Activated naive CD4-positive, alpha-beta T cell treated with anti-CD3 and anti-CD28 coated beads, Interleukin-2, amount 10 ng/mL, durations not matched to agents 7 days and 5 days (primary cell): Measurements from ENCODE around the gene PCDHGB1.
A peak's percentile ranks its signal among the peaks of the same experiment; 100 is the strongest.
"Not testable (repeated sequence)": the region's sequence is repeated elsewhere in the genome, so short reads cannot be mapped to it uniquely, and the experiment has no call there.

Source experiments
- CTCF ChIA-PET: fragments of 350-600 bp; sonication (Branson Sonifier 250); formaldehyde crosslinking; loops from one replicate; lab custom pipeline; 2021; ENCODE audit warnings: antibody characterized with exemption; lab: Charles Lee
- DNase-seq: peaks from one replicate; pipeline ENCODE4 v3.0.0-alpha.2; 2020
- H3K27ac Mint-ChIP-seq: one replicate; pipeline ENCODE4 v1.8.0; 2021; ENCODE audit warnings: mild to moderate bottlenecking, moderate library complexity, mixed read lengths
- H3K27me3 Mint-ChIP-seq: one replicate; pipeline ENCODE4 v1.8.0; 2021; ENCODE audit warnings: mild to moderate bottlenecking, mixed read lengths
- H3K36me3 Mint-ChIP-seq: one replicate; pipeline ENCODE4 v1.8.0; 2021; ENCODE audit warnings: mixed read lengths
- H3K4me1 Mint-ChIP-seq: one replicate; pipeline ENCODE4 v1.8.0; 2021; ENCODE audit warnings: mixed read lengths
- H3K4me3 Mint-ChIP-seq: one replicate; pipeline ENCODE4 v1.8.0; 2021; ENCODE audit warnings: mild to moderate bottlenecking, moderate library complexity, mixed read lengths
- H3K9me3 Mint-ChIP-seq: one replicate; pipeline ENCODE4 v1.8.0; 2021; ENCODE audit warnings: mixed read lengths

PCDHGB1 gene

DNA sequence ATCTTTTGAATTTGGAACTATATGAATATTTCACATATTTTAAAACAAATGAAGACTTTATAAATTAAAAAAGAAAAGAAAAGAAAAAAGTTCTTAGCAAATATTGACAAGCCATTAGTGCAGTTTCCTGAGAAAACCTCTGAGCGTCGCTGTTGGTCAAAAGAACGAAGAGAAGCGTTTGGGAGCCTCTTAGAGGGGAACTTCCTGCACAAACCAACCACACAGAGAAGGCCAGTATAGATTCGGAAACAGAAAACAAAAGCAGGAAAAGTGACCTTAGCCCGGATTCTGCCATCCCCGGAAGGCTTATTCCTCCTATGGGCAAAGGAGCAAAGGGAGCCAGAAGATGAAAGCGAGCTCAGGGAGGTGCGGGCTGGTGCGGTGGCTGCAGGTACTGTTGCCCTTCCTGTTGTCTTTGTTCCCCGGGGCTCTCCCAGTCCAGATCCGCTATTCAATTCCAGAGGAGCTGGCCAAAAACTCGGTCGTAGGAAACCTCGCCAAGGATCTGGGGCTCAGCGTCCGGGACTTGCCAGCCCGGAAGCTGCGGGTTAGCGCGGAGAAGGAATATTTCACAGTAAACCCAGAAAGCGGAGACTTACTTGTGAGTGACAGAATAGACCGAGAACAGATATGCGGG is 10.0 kb downstream of the PCDHGB1 start, which contains the start of gene PCDHGB2:
Gene PCDHGB2 (plus strand): TSS at position 205 of the 637 bp plus-strand sequence. CDS start 142 bp downstream, at position 347.
- Mint-ChIP-seq H3K4me1 (no peaks in the 10 kb centered on the region), H3K27me3 (peaks cover 63% of the 10 kb centered on the region), H3K27ac (peak within 1 kb of the TSS; percentile 33), H3K9me3 (peaks cover 38% of the 10 kb centered on the region), H3K4me3 (peak within 1 kb of the TSS; percentile 65), H3K36me3 (peaks cover 12% of the 10 kb centered on the region)
- DNase-seq, result no peak
- CTCF ChIA-PET, result interaction anchor here (0.7 to 1.1 kb wide), 5 partner anchors 10 to 204 kb away, joined by 3 to 6 read pairs (median 4); partner anchors contain the start of genes PCDHGA11, PCDHGA3 and PCDHGB3

DNA sequence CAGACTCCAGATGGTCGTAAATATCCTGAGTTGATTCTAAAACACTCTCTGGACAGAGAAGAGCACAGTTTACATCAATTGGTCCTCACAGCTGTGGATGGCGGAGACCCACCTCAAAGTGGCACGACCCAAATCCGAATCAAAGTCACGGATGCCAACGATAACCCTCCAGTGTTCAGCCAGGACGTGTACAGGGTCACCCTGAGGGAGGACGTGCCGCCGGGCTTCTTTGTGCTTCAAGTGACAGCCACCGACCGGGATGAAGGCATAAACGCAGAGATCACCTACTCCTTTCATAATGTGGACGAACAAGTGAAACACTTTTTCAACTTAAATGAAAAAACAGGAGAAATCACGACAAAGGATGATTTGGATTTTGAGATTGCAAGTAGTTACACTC is 10.8 kb downstream of the PCDHGB1 start:
- Mint-ChIP-seq H3K27ac (peak overlapping the region; percentile 42), H3K9me3 (peaks cover 41% of the 10 kb centered on the region), H3K4me3 (peak overlapping the region; percentile 18), H3K27me3 (peaks cover 63% of the 10 kb centered on the region), H3K36me3 (peaks cover 12% of the 10 kb centered on the region), H3K4me1 (no peaks in the 10 kb centered on the region)
- DNase-seq, result no peak
- CTCF ChIA-PET, result interaction anchor here (0.7 to 1.1 kb wide), 2 partner anchors 9 to 152 kb away, joined by 3 to 6 read pairs; partner anchors contain the start of gene PCDHGB3

DNA sequence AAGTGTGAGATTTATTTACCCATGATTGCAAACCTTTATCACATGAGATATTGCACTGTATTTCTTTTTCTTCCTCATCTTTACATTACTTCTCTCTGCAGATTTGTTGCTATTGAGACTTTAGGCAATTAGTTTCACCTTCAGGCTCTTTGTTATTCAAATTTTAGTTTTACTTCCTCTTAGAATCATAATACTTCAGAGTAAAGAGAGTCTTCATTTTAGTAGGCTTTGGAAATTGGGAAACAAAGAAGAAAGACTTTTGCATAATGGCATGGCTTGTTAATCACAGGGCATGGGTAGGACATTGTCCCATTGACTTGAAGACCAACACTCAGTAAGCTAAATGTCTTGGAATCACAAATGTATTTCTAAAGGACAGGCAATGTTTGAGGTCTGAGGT is 12.8 kb downstream of the PCDHGB1 start:
- H3K36me3 Mint-ChIP-seq, result peaks cover 12% of the 10 kb centered on the region
- peaks cover 38% of the 10 kb centered on the region for H3K9me3 Mint-ChIP-seq
- no peaks in the 10 kb centered on the region for H3K4me1 Mint-ChIP-seq
- H3K27ac Mint-ChIP-seq, result no peak overlapping the region
- no peak overlapping the region for H3K4me3 Mint-ChIP-seq
- H3K27me3 Mint-ChIP-seq, result peaks cover 63% of the 10 kb centered on the region
- CTCF ChIA-PET, result interaction anchor here (1.5 kb wide), 1 partner anchor 44 kb away, joined by 4 read pairs; no protein-coding TSS in a partner anchor
- DNase-seq, result no peak

DNA sequence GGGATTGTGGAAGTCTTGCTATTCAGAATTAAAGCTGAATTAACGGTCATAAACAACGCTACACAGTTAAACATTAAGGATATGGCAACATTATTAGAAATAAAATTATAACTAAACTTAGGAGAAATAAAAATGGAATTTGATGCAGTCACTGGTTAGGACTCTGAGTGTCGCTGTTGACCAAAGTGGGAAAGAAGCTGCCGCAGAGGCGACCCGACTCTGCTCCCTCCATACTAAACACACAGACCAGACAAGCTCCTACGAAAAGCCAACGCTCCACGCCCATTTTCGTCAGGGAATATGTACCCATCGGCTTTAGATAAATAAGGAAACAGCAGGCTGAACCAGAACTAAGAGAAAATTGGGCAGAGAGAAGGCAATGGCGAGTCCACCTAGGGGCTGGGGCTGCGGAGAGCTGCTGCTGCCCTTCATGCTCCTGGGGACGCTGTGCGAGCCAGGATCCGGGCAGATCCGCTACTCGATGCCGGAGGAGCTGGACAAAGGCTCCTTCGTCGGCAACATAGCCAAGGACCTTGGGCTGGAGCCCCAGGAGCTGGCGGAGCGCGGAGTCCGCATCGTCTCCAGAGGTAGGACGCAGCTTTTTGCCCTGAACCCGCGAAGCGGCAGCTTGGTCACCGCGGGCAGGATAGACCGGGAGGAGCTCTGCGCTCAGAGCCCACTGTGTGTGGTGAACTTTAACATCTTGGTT is 14.2 kb downstream of the PCDHGB1 start, which contains the start of gene PCDHGA5:
Gene PCDHGA5 (plus strand): TSS at position 211 of the 709 bp plus-strand sequence. CDS start 169 bp downstream, at position 380.
- Mint-ChIP-seq H3K27ac (peak within 1 kb of the TSS; percentile 24), H3K4me1 (no peaks in the 10 kb centered on the region), H3K9me3 (peaks cover 38% of the 10 kb centered on the region), H3K27me3 (peaks cover 67% of the 10 kb centered on the region), H3K36me3 (peaks cover 12% of the 10 kb centered on the region), H3K4me3 (no peak within 1 kb of the TSS)
- no peak for DNase-seq
- CTCF ChIA-PET, result interaction anchor here (0.7 to 1.5 kb wide), 4 partner anchors 16 to 57 kb away, joined by 3 to 4 read pairs (median 3); partner anchors contain the start of genes PCDHGA1 and PCDHGA11

DNA sequence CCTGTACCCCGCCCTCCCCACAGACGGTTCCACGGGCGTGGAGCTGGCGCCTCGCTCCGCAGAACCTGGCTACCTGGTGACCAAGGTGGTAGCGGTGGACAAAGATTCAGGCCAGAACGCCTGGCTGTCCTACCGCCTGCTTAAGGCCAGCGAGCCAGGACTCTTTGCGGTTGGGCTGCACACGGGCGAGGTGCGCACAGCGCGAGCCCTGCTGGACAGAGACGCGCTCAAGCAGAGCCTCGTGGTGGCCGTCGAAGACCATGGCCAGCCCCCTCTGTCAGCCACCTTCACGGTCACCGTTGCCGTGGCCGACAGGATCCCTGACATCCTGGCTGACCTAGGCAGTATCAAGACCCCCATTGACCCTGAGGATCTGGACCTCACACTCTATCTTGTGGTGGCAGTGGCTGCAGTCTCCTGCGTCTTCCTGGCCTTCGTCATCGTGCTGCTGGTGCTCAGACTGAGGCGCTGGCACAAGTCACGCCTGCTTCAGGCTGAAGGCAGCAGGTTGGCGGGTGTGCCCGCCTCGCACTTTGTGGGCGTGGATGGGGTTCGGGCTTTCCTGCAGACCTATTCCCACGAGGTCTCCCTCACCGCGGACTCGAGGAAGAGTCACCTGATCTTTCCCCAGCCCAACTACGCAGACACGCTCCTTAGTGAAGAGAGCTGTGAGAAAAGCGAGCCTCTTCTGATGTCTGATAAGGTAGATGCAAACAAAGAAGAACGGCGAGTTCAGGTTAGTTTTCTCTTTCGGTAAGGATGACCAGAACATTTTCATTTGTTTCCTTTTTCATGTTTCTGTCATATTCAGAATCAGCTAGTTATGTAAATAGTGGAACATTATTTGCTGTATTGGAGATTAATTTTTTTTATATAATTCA is 16.4 kb downstream of the PCDHGB1 start:
- Mint-ChIP-seq H3K36me3 (peaks cover 8% of the 10 kb centered on the region), H3K27me3 (peaks cover 72% of the 10 kb centered on the region), H3K9me3 (peaks cover 34% of the 10 kb centered on the region), H3K4me1 (peaks cover 2% of the 10 kb centered on the region), H3K4me3 (no peak overlapping the region), H3K27ac (no peak overlapping the region)
- CTCF ChIA-PET, result no interaction called here
- DNase-seq, result no peak

DNA sequence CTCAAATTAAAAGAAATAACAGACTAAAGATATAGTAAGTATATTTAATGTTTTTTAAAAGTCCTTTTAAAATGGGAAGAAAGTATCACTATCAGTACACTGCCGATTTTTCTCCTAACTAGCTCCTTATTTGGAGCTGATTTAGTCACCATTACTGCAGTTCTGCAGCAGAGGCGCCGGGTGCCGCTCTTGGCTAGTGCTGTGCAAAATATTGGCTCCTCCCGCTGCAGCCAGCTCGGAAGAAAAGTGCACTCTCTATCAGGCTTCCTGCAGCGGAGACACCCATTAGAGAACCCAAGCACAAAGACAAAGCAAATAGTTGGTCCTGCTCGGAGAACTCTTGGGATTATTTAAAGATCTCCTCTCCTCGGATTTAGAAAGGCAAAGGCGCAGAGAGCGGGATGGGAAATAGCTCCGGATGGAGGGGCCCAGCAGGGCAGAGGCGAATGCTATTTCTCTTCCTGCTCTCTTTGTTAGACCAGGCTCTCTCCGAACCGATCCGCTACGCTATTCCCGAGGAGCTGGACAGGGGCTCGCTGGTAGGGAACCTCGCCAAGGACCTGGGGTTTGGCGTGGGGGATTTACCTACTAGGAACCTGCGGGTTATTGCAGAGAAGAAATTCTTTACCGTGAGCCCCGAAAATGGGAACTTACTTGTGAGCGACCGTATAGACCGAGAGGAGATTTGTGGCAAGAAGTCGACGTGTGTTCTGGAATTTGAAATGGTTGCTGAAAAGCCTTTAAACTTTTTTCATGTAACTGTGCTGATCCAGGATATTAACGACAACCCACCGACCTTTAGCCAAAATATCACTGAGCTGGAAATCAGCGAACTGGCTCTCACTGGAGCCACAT is 20.3 kb downstream of the PCDHGB1 start, which contains the start of gene PCDHGB3:
Gene PCDHGB3 (plus strand): TSS at position 249 of the 855 bp plus-strand sequence. CDS start 153 bp downstream, at position 402.
- Mint-ChIP-seq H3K36me3 (peaks cover 4% of the 10 kb centered on the region), H3K4me3 (peak within 1 kb of the TSS; percentile 62), H3K9me3 (peaks cover 31% of the 10 kb centered on the region), H3K4me1 (peaks cover 4% of the 10 kb centered on the region), H3K27ac (no peak within 1 kb of the TSS), H3K27me3 (peaks cover 74% of the 10 kb centered on the region)
- CTCF ChIA-PET, result interaction anchor here (0.7 to 2.0 kb wide), 27 partner anchors 10 to 549 kb away, joined by 3 to 12 read pairs (median 3); partner anchors contain the start of genes PCDHA5, PCDHGA12, PCDHGB4 and PCDHGB5
- DNase-seq, result peak; percentile 53

DNA sequence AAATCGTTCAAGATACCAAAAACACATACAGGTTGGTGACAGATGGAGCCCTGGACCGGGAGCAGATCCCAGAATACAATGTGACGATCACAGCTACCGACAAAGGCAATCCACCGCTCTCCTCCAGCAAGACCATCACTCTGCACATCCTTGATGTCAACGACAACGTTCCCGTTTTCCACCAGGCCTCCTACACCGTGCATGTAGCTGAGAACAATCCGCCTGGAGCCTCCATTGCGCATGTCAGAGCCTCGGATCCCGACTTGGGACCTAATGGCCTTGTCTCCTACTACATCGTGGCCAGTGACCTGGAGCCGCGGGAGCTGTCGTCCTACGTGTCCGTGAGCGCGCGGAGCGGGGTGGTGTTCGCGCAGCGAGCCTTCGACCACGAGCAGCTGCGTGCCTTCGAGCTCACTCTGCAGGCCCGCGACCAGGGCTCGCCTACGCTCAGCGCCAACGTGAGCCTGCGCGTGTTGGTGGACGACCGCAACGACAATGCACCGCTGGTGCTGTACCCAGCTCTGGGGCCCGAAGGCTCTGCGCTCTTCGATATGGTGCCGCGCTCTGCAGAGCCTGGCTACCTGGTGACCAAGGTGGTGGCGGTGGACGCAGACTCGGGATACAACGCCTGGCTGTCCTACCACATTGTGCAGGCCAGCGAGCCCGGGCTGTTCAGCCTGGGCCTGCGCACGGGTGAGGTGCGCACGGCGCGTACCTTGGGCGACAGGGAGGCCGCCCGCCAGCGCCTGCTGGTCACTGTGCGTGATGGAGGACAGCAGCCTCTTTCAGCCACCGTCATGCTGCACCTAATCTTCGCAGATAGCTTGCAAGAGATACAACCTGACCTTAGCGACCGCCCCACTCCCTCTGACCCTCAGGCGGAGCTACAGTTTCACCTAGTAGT is 21.9 kb downstream of the PCDHGB1 start:
- DNase-seq, result no peak
- Mint-ChIP-seq H3K4me1 (peaks cover 4% of the 10 kb centered on the region), H3K36me3 (peaks cover 4% of the 10 kb centered on the region), H3K4me3 (no peak overlapping the region), H3K27ac (no peak overlapping the region), H3K9me3 (peaks cover 27% of the 10 kb centered on the region), H3K27me3 (peaks cover 70% of the 10 kb centered on the region)
- CTCF ChIA-PET, result interaction anchor here (1.3 to 1.6 kb wide), 2 partner anchors 52 to 58 kb away, joined by 3 read pairs; partner anchors contain the start of genes PCDHGA12 and TAF7

DNA sequence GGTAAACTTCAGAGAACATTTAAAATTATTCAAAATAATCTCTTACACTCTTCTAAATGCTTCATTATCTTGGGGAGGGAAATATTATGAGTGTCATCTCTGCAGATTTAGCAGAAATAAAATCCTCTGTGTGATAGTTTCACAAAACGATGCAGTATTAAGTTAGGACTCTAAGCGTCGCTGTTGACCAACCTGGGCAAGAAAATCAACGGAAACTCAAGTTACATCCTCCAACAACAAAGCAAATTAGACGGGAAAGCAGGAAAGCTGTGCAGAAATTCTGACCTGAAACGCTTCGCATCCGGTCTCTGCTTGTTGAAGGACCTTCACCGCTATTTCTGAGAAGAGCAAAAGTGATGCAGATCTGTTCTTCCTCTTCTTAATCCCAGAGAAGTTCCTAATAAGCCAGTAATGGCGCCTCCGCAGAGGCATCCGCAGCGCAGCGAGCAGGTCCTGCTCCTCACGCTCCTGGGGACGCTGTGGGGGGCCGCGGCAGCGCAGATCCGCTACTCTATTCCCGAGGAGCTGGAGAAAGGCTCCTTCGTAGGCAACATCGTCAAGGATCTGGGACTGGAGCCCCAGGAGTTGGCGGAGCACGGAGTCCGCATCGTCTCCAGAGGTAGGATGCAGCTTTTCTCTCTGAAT is 23.9 kb downstream of the PCDHGB1 start, which contains the start of gene PCDHGA6:
Gene PCDHGA6 (plus strand): TSS at position 219 of the 645 bp plus-strand sequence. CDS start 193 bp downstream, at position 412.
- H3K27ac Mint-ChIP-seq, result no peak within 1 kb of the TSS
- CTCF ChIA-PET, result interaction anchor here (1.0 to 1.7 kb wide), 6 partner anchors 17 to 140 kb away, joined by 3 to 6 read pairs (median 4); partner anchors contain the start of gene PCDHGA10
- peaks cover 29% of the 10 kb centered on the region for H3K9me3 Mint-ChIP-seq
- H3K36me3 Mint-ChIP-seq, result peaks cover 4% of the 10 kb centered on the region
- peak within 1 kb of the TSS; percentile 12 for H3K4me3 Mint-ChIP-seq
- H3K27me3 Mint-ChIP-seq, result peaks cover 67% of the 10 kb centered on the region
- no peak for DNase-seq
- peaks cover 4% of the 10 kb centered on the region for H3K4me1 Mint-ChIP-seq

DNA sequence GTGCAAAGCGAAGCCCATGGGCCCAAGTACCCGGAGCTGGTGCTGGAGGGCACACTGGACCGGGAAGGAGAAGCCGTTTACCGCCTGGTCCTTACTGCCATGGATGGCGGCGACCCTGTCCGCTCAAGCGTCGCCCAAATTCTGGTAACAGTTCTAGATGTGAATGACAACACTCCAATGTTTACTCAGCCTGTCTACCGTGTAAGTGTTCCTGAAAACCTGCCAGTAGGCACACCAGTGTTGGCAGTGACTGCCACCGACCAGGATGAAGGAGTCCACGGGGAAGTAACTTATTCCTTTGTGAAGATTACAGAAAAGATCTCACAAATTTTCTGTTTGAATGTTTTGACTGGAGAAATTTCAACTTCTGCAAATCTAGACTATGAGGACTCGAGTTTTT is 24.7 kb downstream of the PCDHGB1 start:
- H3K27ac Mint-ChIP-seq, result no peak overlapping the region
- CTCF ChIA-PET, result interaction anchor here (1.0 to 1.6 kb wide), 4 partner anchors 22 to 139 kb away, joined by 3 to 6 read pairs (median 4); partner anchors contain the start of gene PCDHGA10
- H3K4me3 Mint-ChIP-seq, result no peak overlapping the region

DNA sequence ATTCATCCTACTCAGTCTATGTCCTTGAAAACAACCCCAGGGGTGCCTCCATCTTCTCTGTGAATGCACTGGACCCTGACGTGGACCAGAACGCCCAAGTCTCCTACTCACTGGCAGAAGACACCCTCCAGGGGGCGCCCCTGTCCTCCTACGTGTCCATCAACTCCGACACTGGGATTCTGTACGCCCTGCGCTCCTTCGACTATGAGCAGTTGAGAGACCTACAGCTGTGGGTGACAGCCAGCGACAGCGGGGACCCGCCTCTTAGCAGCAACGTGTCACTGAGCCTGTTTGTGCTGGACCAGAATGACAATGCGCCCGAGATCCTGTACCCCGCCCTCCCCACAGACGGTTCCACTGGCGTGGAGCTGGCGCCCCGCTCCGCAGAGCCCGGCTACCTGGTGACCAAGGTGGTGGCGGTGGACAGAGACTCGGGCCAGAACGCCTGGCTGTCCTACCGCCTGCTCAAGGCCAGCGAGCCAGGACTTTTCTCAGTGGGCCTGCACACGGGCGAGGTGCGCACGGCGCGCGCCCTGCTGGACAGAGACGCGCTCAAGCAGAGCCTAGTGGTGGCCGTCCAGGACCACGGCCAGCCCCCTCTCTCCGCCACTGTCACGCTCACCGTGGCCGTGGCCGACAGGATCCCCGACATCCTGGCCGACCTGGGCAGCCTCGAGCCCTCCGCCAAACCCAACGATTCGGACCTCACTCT is 25.7 kb downstream of the PCDHGB1 start:
- Mint-ChIP-seq H3K27me3 (peaks cover 56% of the 10 kb centered on the region), H3K9me3 (peaks cover 29% of the 10 kb centered on the region)
- DNase-seq, CTCF ChIA-PET, H3K36me3 Mint-ChIP-seq, H3K4me1 Mint-ChIP-seq, H3K27ac Mint-ChIP-seq, H3K4me3 Mint-ChIP-seq: not testable (repeated sequence)

More for the DNA sequence above, 24.7 kb downstream of the PCDHGB1 start:
- peaks cover 61% of the 10 kb centered on the region for H3K27me3 Mint-ChIP-seq
- peaks cover 4% of the 10 kb centered on the region for H3K4me1 Mint-ChIP-seq
- H3K9me3 Mint-ChIP-seq, result peaks cover 29% of the 10 kb centered on the region
- no peak for DNase-seq
- H3K36me3 Mint-ChIP-seq, result peaks cover 4% of the 10 kb centered on the region
